ENCODE measurements around the gene KNCN. TPM values are rescaled to one million over a fixed set of nuclear protein-coding genes. Genes with fewer than 3 reads are reported as not detected.

Gene KNCN
- total RNA-seq, 2 experiments from 2014 or later = not detected

DNA sequence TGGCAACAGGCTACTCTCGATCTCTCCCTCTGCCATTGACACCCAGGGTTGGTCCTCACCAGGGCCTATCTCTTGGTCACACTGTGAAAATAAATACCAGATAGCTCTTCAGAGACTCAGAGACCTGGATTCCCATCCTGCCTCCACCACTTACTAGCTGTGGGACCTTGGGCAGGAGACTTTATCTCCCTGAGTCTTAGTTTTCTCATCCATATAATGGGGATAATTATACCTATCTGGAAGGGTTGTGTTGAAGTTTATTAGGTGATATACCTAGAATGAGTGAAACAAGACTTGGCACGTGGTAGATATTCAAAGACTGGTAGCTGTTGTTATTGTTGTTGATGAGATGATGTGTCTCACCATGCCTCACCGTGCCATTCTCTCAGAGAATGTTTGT is 54.4 kb downstream of the KNCN start:
- H3K9me3 Mint-ChIP-seq = no peaks in the 10 kb centered on the region
- DNase-seq = no peak
- POLR2A ChIA-PET = no interaction called here
- H3K4me3 Mint-ChIP-seq = no peak overlapping the region
- no peak overlapping the region for H3K27ac Mint-ChIP-seq
- peaks cover 77% of the 10 kb centered on the region for H3K27me3 Mint-ChIP-seq
- H3K36me3 Mint-ChIP-seq (ENCODE audit: low read depth) = no peaks in the 10 kb centered on the region
- no peaks in the 10 kb centered on the region for H3K4me1 Mint-ChIP-seq
- CTCF ChIA-PET = interaction anchor here (2.1 kb wide), 1 partner anchor 31 kb away, joined by 5 read pairs; no protein-coding TSS in a partner anchor

GRCh38 chr1:46496505-46496904 is 54.9 kb downstream of the KNCN start:
- Mint-ChIP-seq H3K27me3 (peaks cover 80% of the 10 kb centered on the region), H3K36me3 (ENCODE audit: low read depth) (no peaks in the 10 kb centered on the region), H3K9me3 (no peaks in the 10 kb centered on the region), H3K4me1 (peaks cover 4% of the 10 kb centered on the region), H3K27ac (no peak overlapping the region), H3K4me3 (no peak overlapping the region)
- ChIA-PET CTCF (interaction anchor here (1.7 to 2.1 kb wide), 2 partner anchors 9 to 31 kb away, joined by 4 to 5 read pairs; no protein-coding TSS in a partner anchor), POLR2A (no interaction called here)
- DNase-seq = no peak

GRCh38 chr1:46495778-46496177 is 55.7 kb downstream of the KNCN start:
- DNase-seq = no peak
- ChIA-PET POLR2A (no interaction called here), CTCF (interaction anchor here (1.7 to 2.1 kb wide), 2 partner anchors 9 to 32 kb away, joined by 4 to 5 read pairs; no protein-coding TSS in a partner anchor)
- Mint-ChIP-seq H3K9me3 (no peaks in the 10 kb centered on the region), H3K36me3 (ENCODE audit: low read depth) (no peaks in the 10 kb centered on the region), H3K27ac (no peak overlapping the region), H3K4me1 (peaks cover 4% of the 10 kb centered on the region), H3K4me3 (no peak overlapping the region), H3K27me3 (peaks cover 83% of the 10 kb centered on the region)

Other genes with a start within 250 kb of the KNCN start
- 10 to 100 TPM; 40.3 to 41.7 TPM for gene LRRC41, start 248.0 kb downstream of the KNCN start, total RNA-seq
- gene UQCRH, start 247.9 kb downstream of the KNCN start, total RNA-seq = 100 to 1,000 TPM; 266 to 274 TPM
- 10 to 100 TPM; 21.0 to 21.4 TPM for gene NSUN4, start 210.8 kb downstream of the KNCN start, total RNA-seq
- 1 to 10 TPM; 4.0 to 4.3 TPM for gene FAAH, start 157.3 kb downstream of the KNCN start, total RNA-seq
- under 1 TPM; 0.30 to 0.38 TPM for gene DMBX1, start 61.8 kb downstream of the KNCN start, total RNA-seq
- gene MKNK1, start 52.6 kb upstream of the KNCN start, total RNA-seq = 10 to 100 TPM; 81.5 to 83.7 TPM
- gene MOB3C, start 65.2 kb upstream of the KNCN start, total RNA-seq = 10 to 100 TPM; 23.2 to 23.8 TPM
- gene ATPAF1, start 116.7 kb upstream of the KNCN start, total RNA-seq = 10 to 100 TPM; 51.1 to 51.2 TPM
- gene TEX38, start 120.2 kb upstream of the KNCN start, total RNA-seq = not detected
- 10 to 100 TPM; 96.1 to 96.9 TPM for gene EFCAB14, start 167.5 kb upstream of the KNCN start, total RNA-seq
- not detected for gene CYP4B1, start 247.4 kb upstream of the KNCN start, total RNA-seq